Mucosa of gallbladder (tissue), 1 donor: Measurements from ENCODE around the gene SLC22A23. TPM values are rescaled to one million over a fixed set of nuclear protein-coding genes. Genes with fewer than 3 reads are reported as not detected.
"Not testable (repeated sequence)": the region's sequence is repeated elsewhere in the genome, so short reads cannot be mapped to it uniquely, and the experiment has no call there.

Experiments
- DNase-seq: peaks from one replicate; pipeline ENCODE4 v3.0.0-alpha.2; 2020; ENCODE audit warnings: low spot score
- total RNA-seq: library from RNA; stranded (reverse); gene quantifications from one replicate; pipeline ENCODE4 v1.2.1, GENCODE V29; 2021
- donor health status: DM: no; HTN: no; CAD: no.

The SLC22A23 gene
- total RNA-seq, 1 donor from 2014 or later: 46.0 TPM

- no peak for DNase-seq
These were observed 71.1 kb downstream of the SLC22A23 start for GRCh38 chr6:3385660-3386151.

GRCh38 chr6:3385181-3385580 is 71.7 kb downstream of the SLC22A23 start:
- DNase-seq: not testable (repeated sequence)

GRCh38 chr6:3384241-3385143 is 72.4 kb downstream of the SLC22A23 start:
- no peak for DNase-seq

- peak; percentile 73 for DNase-seq
These were observed 73.3 kb downstream of the SLC22A23 start for GRCh38 chr6:3383525-3383924.

- DNase-seq: no peak
These were observed 74.2 kb downstream of the SLC22A23 start for GRCh38 chr6:3382326-3383279.

- no peak for DNase-seq
These were observed 75.5 kb downstream of the SLC22A23 start for GRCh38 chr6:3381233-3381921.

GRCh38 chr6:3380344-3381232 is 76.3 kb downstream of the SLC22A23 start:
- DNase-seq: peak; percentile 89

- no peak for DNase-seq
These were observed 77.3 kb downstream of the SLC22A23 start for GRCh38 chr6:3379482-3380060.

GRCh38 chr6:3378808-3379207 is 78.0 kb downstream of the SLC22A23 start:
- DNase-seq: not testable (repeated sequence)

GRCh38 chr6:3378398-3378782 is 78.5 kb downstream of the SLC22A23 start:
- DNase-seq: not testable (repeated sequence)

- DNase-seq: no peak
These were observed 79.1 kb downstream of the SLC22A23 start for GRCh38 chr6:3377536-3378397.

GRCh38 chr6:3376893-3377535 is 79.8 kb downstream of the SLC22A23 start:
- DNase-seq: no peak

- DNase-seq: no peak
These were observed 80.8 kb downstream of the SLC22A23 start for GRCh38 chr6:3376064-3376463.

- no peak for DNase-seq
These were observed 83.2 kb downstream of the SLC22A23 start for GRCh38 chr6:3373597-3374203.

- DNase-seq: no peak
These were observed 83.8 kb downstream of the SLC22A23 start for GRCh38 chr6:3372912-3373554.

- no peak for DNase-seq
These were observed 84.5 kb downstream of the SLC22A23 start for GRCh38 chr6:3372184-3372846.
